H1 (cell line): ENCODE data around the gene SPINT2.

ENCODE experiments used
- CTCF ChIP-seq, 3 experiments: IDR thresholded peaks; 1 replicate in 2 of 3; 2 replicates in 1 of 3; pipeline versions ENCODE4 v1.5.1 to v1.6.1; 2011; ENCODE audit warnings: low read length in 3 of 3, mild to moderate bottlenecking in 3 of 3, inconsistent platforms in 2 of 3, low read depth in 1 of 3, moderate library complexity in 1 of 3; ENCODE audit not compliant: insufficient read depth in 1 of 3; ENCODE audit errors: control extremely low read depth in 1 of 3
- EP300 ChIP-seq, 2 experiments: IDR thresholded peaks; 1 replicate in 1 of 2; 2 replicates in 1 of 2; pipeline ENCODE4 v1.6.1; 2011 to 2012; ENCODE audit warnings: low read depth in 2 of 2, low read length in 2 of 2, mild to moderate bottlenecking in 2 of 2, borderline replicate concordance in 1 of 2, inconsistent platforms in 1 of 2, moderate library complexity in 1 of 2
- JUN ChIP-seq: IDR thresholded peaks from 2 replicates; pipeline ENCODE4 v1.6.1; 2011; ENCODE audit warnings: low read depth, mild to moderate bottlenecking, improper control_type of control experiment, low read length
- JUND ChIP-seq: IDR thresholded peaks from 2 replicates; pipeline ENCODE4 v1.6.1; 2011; ENCODE audit warnings: mild to moderate bottlenecking, improper control_type of control experiment, low read length
- KDM5A ChIP-seq: fragments of 200-600 bp; IDR thresholded peaks from 2 replicates; pipeline ENCODE4 v1.7.1; 2012; ENCODE audit warnings: mild to moderate bottlenecking, low read length, inconsistent platforms, mixed read lengths

GRCh38 chr19:38337360-38337653 lies 72.9 kb downstream of the SPINT2 start:
- TF ChIP-seq KDM5A (no peak), EP300 (IDR thresholded peaks at IDR 0.05; ENCODE audit: borderline replicate concordance in 1 of 2, low read depth in 2 of 2, low read length in 2 of 2) (no peak), JUND (no peak), JUN (no peak), CTCF (IDR thresholded peaks at IDR 0.05; ENCODE audit: control extremely low read depth in 1 of 3, insufficient read depth in 1 of 3, low read depth in 1 of 3, low read length in 3 of 3) (no peak)
